K562 (cell line): ENCODE results near the gene LRFN2. TPM values are rescaled to one million over a fixed set of nuclear protein-coding genes. Genes with fewer than 3 reads are reported as not detected.

Source experiments
- ATAC-seq: fragments of 200-7000 bp; cut with Tn5 transposase; 3 replicates; pipeline ENCODE4 v1.9.1; 2020; ENCODE audit warnings: moderate library complexity
- BruUV-seq: library from RNA; stranded (reverse); fragments of 400-500 nt; replicated peaks from 2 replicates; lab custom pipeline; 2021; lab: Mats Ljungman, UMichigan
- CTCF ChIA-PET: fragments of 300-600 bp; formaldehyde crosslinking; extraction: SDS; loops from one replicate; lab custom pipeline; 2021; ENCODE audit warnings: low intra/inter-chr PET ratio; lab: Yijun Ruan, JAX
- POLR2A ChIA-PET: fragments of 300-600, 350-650 bp; sonication (Branson Sonifier 250); formaldehyde crosslinking; extraction: SDS; loops from one replicate; lab custom pipeline; 2021; ENCODE audit warnings: antibody characterized with exemption, inconsistent platforms; lab: Yijun Ruan, JAX
- DNase-seq, 4 experiments: peaks; one replicate each; pipeline versions ENCODE4 v3.0.0 to v3.0.0-alpha.2; 2011 to 2018; ENCODE audit warnings: low spot score in 3 of 4, mixed read lengths in 3 of 4; ENCODE audit errors: extremely low read depth in 1 of 4
- FAIRE-seq: peaks from 2 replicates; lab custom pipeline; 2011; peaks lifted over from hg19 to GRCh38; lab: Jason Lieb, UNC
- H2AFZ ChIP-seq: 2 replicates; pipeline ENCODE4 v1.6.0; 2011; ENCODE audit warnings: low read depth, low read length, control low read depth, inconsistent platforms
- H3K27ac ChIP-seq: fragments of 200-600 bp; 3 replicates; pipeline ENCODE4 v1.8.0; 2011; ENCODE audit warnings: low read depth, mild to moderate bottlenecking, control low read depth, inconsistent platforms, low read length, moderate library complexity, mixed read lengths; ENCODE audit errors: extremely low read depth
- H3K27me3 ChIP-seq, 2 experiments: fragments of 300-600 bp in 1 of 2; 2 replicates in 1 of 2; 3 replicates in 1 of 2; pipeline versions ENCODE4 v1.6.0 to v1.8.0; 2011; ENCODE audit warnings: inconsistent platforms in 2 of 2, low read length in 2 of 2, mild to moderate bottlenecking in 1 of 2, mixed read lengths in 1 of 2, moderate library complexity in 1 of 2; ENCODE audit not compliant: control insufficient read depth in 2 of 2, insufficient read depth in 2 of 2
- H3K36me3 ChIP-seq: fragments of 300-600 bp; 3 replicates; pipeline ENCODE4 v1.8.0; 2011; ENCODE audit warnings: mild to moderate bottlenecking, low read length, inconsistent platforms; ENCODE audit not compliant: control insufficient read depth, insufficient read depth
- H3K4me1 ChIP-seq, 2 experiments: fragments of 200-600 bp in 1 of 2; replicated peaks in 1 of 2; 2 replicates in 1 of 2; 3 replicates in 1 of 2; pipeline versions ENCODE4 v1.5.1 to v1.8.0; 2011; ENCODE audit warnings: inconsistent platforms in 2 of 2, low read length in 2 of 2, mild to moderate bottlenecking in 1 of 2, mixed read lengths in 1 of 2, moderate library complexity in 1 of 2; ENCODE audit not compliant: control insufficient read depth in 2 of 2, insufficient read depth in 2 of 2
- H3K4me2 ChIP-seq: 2 replicates; pipeline ENCODE4 v1.6.1; 2011; ENCODE audit warnings: low read length, control low read depth, inconsistent platforms, mixed read lengths; ENCODE audit not compliant: insufficient read depth
- H3K4me3 ChIP-seq: fragments of 200-600 bp; sonication (generic), shearing (Covaris generic); 2 replicates; pipeline ENCODE4 v1.5.1; 2016; ENCODE audit warnings: control low read depth, inconsistent platforms
- H3K79me2 ChIP-seq: fragments of 200-600 bp; 3 replicates; pipeline ENCODE4 v1.8.0; 2011; ENCODE audit warnings: low read length, inconsistent platforms; ENCODE audit not compliant: control insufficient read depth, insufficient read depth
- H3K9ac ChIP-seq, 2 experiments: 2 replicates each; pipeline versions ENCODE4 v1.6.0 to v1.6.1; 2011; ENCODE audit warnings: low read depth in 2 of 2, low read length in 2 of 2, control low read depth in 1 of 2, inconsistent platforms in 1 of 2, mild to moderate bottlenecking in 1 of 2, mixed read lengths in 1 of 2; ENCODE audit not compliant: insufficient read depth in 1 of 2
- H3K9me1 ChIP-seq: one replicate; pipeline ENCODE4 v1.6.0; 2011; ENCODE audit warnings: inconsistent platforms, mild to moderate bottlenecking, low read length, moderate library complexity; ENCODE audit not compliant: control insufficient read depth, insufficient read depth
- H3K9me3 ChIP-seq: replicated peaks from 2 replicates; pipeline ENCODE4 v1.5.1; 2011; ENCODE audit warnings: low read depth, low read length, inconsistent platforms; ENCODE audit not compliant: control insufficient read depth, insufficient read depth
- H4K20me1 ChIP-seq: replicated peaks from 2 replicates; pipeline ENCODE4 v1.6.1; 2011; ENCODE audit warnings: low read length, inconsistent platforms, mixed read lengths; ENCODE audit not compliant: control insufficient read depth, insufficient read depth
- ARID3B ChIP-seq: fragments of 250-450 bp; sonication (Bioruptor Pico); IDR thresholded peaks from 2 replicates; pipeline ENCODE4 v1.4.0; 2020; ENCODE audit warnings: borderline replicate concordance
- ETS1 ChIP-seq: conservative IDR thresholded peaks from 2 replicates; pipeline ENCODE4 v1.6.1; 2011; ENCODE audit warnings: low read depth, mild to moderate bottlenecking, low read length; ENCODE audit not compliant: control insufficient read depth
- KAT2B ChIP-seq: IDR thresholded peaks from one replicate; pipeline ENCODE4 v1.6.1; 2012; ENCODE audit warnings: low read depth, mild to moderate bottlenecking, control low read depth, inconsistent platforms, low read length, moderate library complexity
- KDM1A ChIP-seq, 2 experiments: fragments of 450-650 bp; IDR thresholded peaks; 2 replicates each; pipeline ENCODE4 v1.6.1; 2016; ENCODE audit warnings: mild to moderate bottlenecking in 2 of 2
- MBD2 ChIP-seq: sonication (generic); IDR thresholded peaks from 2 replicates; pipeline ENCODE4 v1.6.1; 2016; ENCODE audit warnings: low read depth, borderline replicate concordance
- NCOR1 ChIP-seq: fragments of 450-650 bp; IDR thresholded peaks from 2 replicates; pipeline ENCODE4 v1.6.1; 2016; ENCODE audit warnings: mild to moderate bottlenecking, moderate library complexity
- NFRKB ChIP-seq: fragments of 450-650 bp; IDR thresholded peaks from 2 replicates; pipeline ENCODE4 v1.6.1; 2016; ENCODE audit warnings: low read depth
- POLR2H ChIP-seq: IDR thresholded peaks from 2 replicates; pipeline ENCODE4 v1.6.1; 2016; ENCODE audit warnings: missing genetic modification characterization, low read depth, mild to moderate bottlenecking, control low read depth, missing compliant biosample characterization, moderate library complexity
- YBX1 ChIP-seq: fragments of 450-650 bp; IDR thresholded peaks from 2 replicates; pipeline ENCODE4 v1.7.1; 2016; ENCODE audit warnings: mild to moderate bottlenecking
- ZBED1 ChIP-seq: IDR thresholded peaks from 2 replicates; pipeline ENCODE4 v1.6.1; 2014
- ZNF140 ChIP-seq: fragments of 250-450 bp; sonication (Bioruptor Pico); IDR thresholded peaks from 2 replicates; pipeline ENCODE4 v1.8.0; 2021; ENCODE audit warnings: moderate library complexity, mild to moderate bottlenecking, inconsistent platforms
- ZNF395 ChIP-seq: fragments of 200-800 bp; sonication (Bioruptor generic); IDR thresholded peaks from 2 replicates; pipeline ENCODE4 v1.6.1; 2017; ENCODE audit warnings: missing genetic modification characterization, missing compliant biosample characterization
- ZNF740 ChIP-seq, 3 experiments: fragments of 200-800 bp in 1 of 3; sonication (Bioruptor generic) in 1 of 3; sonication (generic) in 1 of 3; formaldehyde crosslinking in 1 of 3; IDR thresholded peaks; 2 replicates each; pipeline versions ENCODE4 v1.6.1 to v1.8.0; 2016 to 2022; ENCODE audit warnings: mild to moderate bottlenecking in 2 of 3, missing compliant biosample characterization in 2 of 3, missing genetic modification characterization in 2 of 3, missing genetic modification reagents in 1 of 3
- ZSCAN32 ChIP-seq: fragments of 450-650 bp; formaldehyde crosslinking; IDR thresholded peaks from 2 replicates; pipeline ENCODE4 v1.4.0; 2020; ENCODE audit warnings: mild to moderate bottlenecking, moderate library complexity
- WGBS: fragments of 100-300 bp; shearing (Covaris generic); methylation state at CpG from one replicate; pipeline ENCODE4 v1.1.6; 2016; ENCODE audit warnings: low coverage, mixed read lengths; ENCODE audit not compliant: insufficient coverage; ENCODE audit errors: missing lambda C conversion rate; 5-methylcytosine and 5-hydroxymethylcytosine counted together
- in situ Hi-C: fragments of 300-500 bp; cut with MboI; formaldehyde crosslinking; loops from 4 replicates; pipeline ENCODE4 v1.15.0; 2018; ENCODE audit warnings: inconsistent platforms, mixed read lengths
- intact Hi-C: fragments of 100-400 bp; cut with micrococcal nuclease; formaldehyde crosslinking; loops from 2 replicates; pipeline ENCODE4 v1.14.2; 2022
- polyA plus RNA-seq, 8 experiments: library from polyadenylated mRNA; depleted of rRNA in 4 of 8; stranded (reverse) in 5 of 8; unstranded in 3 of 8; fragments of >200 nt; fragmentation: Nextera tagmentation in 2 of 8; fragmentation: Illumina TruSeq in 1 of 8; extraction: Ambion mirVana in 2 of 8; extraction: Trizol in 1 of 8; gene quantifications; 2 replicates each; pipeline versions ENCODE4 v1.2.1 to v1.2.3, GENCODE V29; 2011 to 2014; ENCODE audit warnings: inconsistent platforms in 1 of 8, missing spikeins in 1 of 8
- total RNA-seq, 7 experiments: library from RNA; depleted of rRNA in 6 of 7; stranded (reverse); fragments of >200 nt in 6 of 7; fragmentation: Illumina TruSeq in 2 of 7; extraction: Trizol in 2 of 7; gene quantifications; 2 replicates each; pipeline versions ENCODE4 v1.2.1 to v1.2.3, GENCODE V29; 2011 to 2021; ENCODE audit warnings: low replicate concordance in 1 of 7

Gene LRFN2
- total and polyA plus RNA-seq, 9 of the 15 experiments (the other 6 are each of a cell fraction or from before 2014, with no cell fraction given): not detected

- BruUV-seq: no TSS peak
- no peak for DNase-seq
- Histone ChIP-seq H3K79me2 (no peaks in the 10 kb centered on the region), H3K27ac (no peak overlapping the region), H3K27me3 (peaks cover 3 to 43% of the 10 kb centered on the region in 2 experiments; a peak in 3 of 5 replicates), H4K20me1 (peaks cover 5% of the 10 kb centered on the region), H3K4me3 (no peak overlapping the region), H3K4me1 (no peaks in the 10 kb centered on the region), H2AFZ (no peak overlapping the region), H3K4me2 (no peak overlapping the region), H3K9me3 (no peaks in the 10 kb centered on the region), H3K9ac (no peak overlapping the region), H3K36me3 (no peaks in the 10 kb centered on the region), H3K9me1 (peaks cover 3% of the 10 kb centered on the region)
- CTCF ChIA-PET: no interaction called here
- POLR2A ChIA-PET: no interaction called here
- ATAC-seq: no peak
- FAIRE-seq: no peak
- WGBS: 3% methylated on average over 4 of the region's 4 CpGs
- intact Hi-C loops (no loop called here), in situ Hi-C loops (no loop called here)
- TF ChIP-seq MBD2 (no peak), ARID3B (no peak), ZNF395 (CRISPR knock-in tag) (no peak), KDM1A (IDR thresholded peaks at IDR 0.05) (no peak), ZNF740 (CRISPR knock-in tag; IDR thresholded peaks at IDR 0.05) (no peak), ZNF740 (tag; IDR thresholded peaks at IDR 0.05) (no peak), NFRKB (no peak), ETS1 (no peak), KAT2B (no peak), YBX1 (no peak), POLR2H (tag) (no peak), ZSCAN32 (CRISPR knock-in tag) (no peak), NCOR1 (no peak), ZBED1 (no peak), ZNF140 (CRISPR knock-in tag) (no peak)
Measured at GRCh38 chr6:40486576-40486975, 100.6 kb downstream of the LRFN2 start.
